Activated naive CD8-positive, alpha-beta T cell treated with anti-CD3 and anti-CD28 coated beads for 36 hours (primary cell): ENCODE measurements around the gene TBCC. TPM values are rescaled to one million over a fixed set of nuclear protein-coding genes. Genes with fewer than 3 reads are reported as not detected.

ENCODE experiments used
- DNase-seq: peaks from one replicate; pipeline ENCODE4 v3.0.0; 2021
- H3K27ac Mint-ChIP-seq: one replicate; pipeline ENCODE4 v1.8.0; 2022; ENCODE audit warnings: mild to moderate bottlenecking, moderate library complexity, mixed read lengths
- H3K27me3 Mint-ChIP-seq: one replicate; pipeline ENCODE4 v1.8.0; 2022; ENCODE audit warnings: mild to moderate bottlenecking, mixed read lengths
- H3K36me3 Mint-ChIP-seq: one replicate; pipeline ENCODE4 v1.8.0; 2021; ENCODE audit warnings: mild to moderate bottlenecking, mixed read lengths
- H3K4me1 Mint-ChIP-seq: one replicate; pipeline ENCODE4 v1.8.0; 2021; ENCODE audit warnings: mixed read lengths
- H3K4me3 Mint-ChIP-seq: one replicate; pipeline ENCODE4 v1.8.0; 2022; ENCODE audit warnings: mild to moderate bottlenecking, moderate library complexity, mixed read lengths
- H3K9me3 Mint-ChIP-seq: one replicate; pipeline ENCODE4 v1.8.0; 2022; ENCODE audit warnings: mixed read lengths
- total RNA-seq, 2 experiments: library from RNA; stranded (reverse); gene quantifications; one replicate each; pipeline ENCODE4 v1.2.3, GENCODE V29; 2021

Gene TBCC
- total RNA-seq, 2 experiments from 2014 or later, result 16.8 to 18.3 TPM

DNA sequence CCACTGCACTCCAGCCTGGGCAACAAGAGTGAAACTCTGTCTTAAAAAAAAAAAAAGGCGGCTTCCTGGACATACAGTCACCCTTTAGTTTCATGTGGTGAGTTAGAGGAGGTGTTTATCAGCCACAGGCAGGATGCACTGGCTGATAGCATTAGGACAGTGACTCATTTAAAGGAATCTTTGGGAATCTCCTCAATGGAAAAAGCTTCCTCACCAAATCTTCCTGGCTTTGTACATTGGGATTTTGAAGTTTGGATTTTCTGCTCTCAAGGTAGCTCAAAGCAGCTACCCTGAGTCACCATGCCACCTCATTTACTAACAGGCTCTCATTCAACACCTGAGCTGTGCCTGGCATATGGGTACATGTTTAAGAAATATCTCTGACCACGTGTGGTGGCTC is 43.7 kb downstream of the TBCC start:
- Mint-ChIP-seq H3K27me3 (no peaks in the 10 kb centered on the region), H3K36me3 (no peaks in the 10 kb centered on the region), H3K4me1 (no peaks in the 10 kb centered on the region), H3K9me3 (no peaks in the 10 kb centered on the region), H3K4me3 (no peak overlapping the region), H3K27ac (no peak overlapping the region)
- no peak for DNase-seq

DNA sequence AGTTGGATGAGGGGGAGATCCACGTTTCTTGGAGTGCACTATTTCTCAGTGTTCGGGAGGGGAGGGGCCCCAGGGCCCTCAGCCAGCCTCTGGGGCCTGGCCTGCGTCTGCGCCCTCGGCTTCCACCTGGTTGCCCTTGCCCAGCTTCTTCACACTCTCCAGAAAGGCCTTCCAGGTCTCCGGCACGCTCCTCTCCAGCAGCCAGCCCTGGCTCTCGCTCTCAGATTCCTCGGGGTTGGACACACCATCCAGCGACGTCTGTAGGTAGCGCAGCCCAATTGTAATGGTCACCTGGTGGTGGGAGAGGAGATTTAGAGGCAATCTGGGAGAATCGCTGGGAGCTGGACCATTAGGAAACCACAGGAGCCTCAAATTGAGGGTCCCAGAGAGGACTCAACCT is 47.7 kb downstream of the TBCC start:
- H3K27ac Mint-ChIP-seq, result no peak overlapping the region
- H3K4me1 Mint-ChIP-seq, result peaks cover 17% of the 10 kb centered on the region
- no peaks in the 10 kb centered on the region for H3K9me3 Mint-ChIP-seq
- no peaks in the 10 kb centered on the region for H3K27me3 Mint-ChIP-seq
- peaks cover 8% of the 10 kb centered on the region for H3K36me3 Mint-ChIP-seq
- H3K4me3 Mint-ChIP-seq, result no peak overlapping the region
- DNase-seq, result no peak

DNA sequence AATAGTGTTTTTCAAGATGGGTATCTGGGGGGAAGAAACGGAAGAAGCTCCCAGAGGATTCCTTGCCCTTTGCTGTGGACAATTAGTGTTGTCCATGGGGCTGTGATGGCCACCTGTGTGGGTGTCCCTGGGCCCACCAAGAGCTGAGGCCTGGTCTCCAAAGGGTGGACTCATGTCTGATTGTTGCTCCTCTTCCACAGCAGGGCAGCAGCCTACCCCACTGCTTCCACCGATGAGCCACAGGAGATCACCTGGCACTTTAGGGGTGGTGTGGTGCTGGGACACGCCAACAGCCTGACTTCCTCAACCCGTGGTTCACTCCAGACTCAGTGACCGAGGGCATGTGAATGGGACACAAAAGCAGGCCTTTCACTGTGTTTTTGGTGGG is 48.6 kb downstream of the TBCC start:
- Mint-ChIP-seq H3K4me3 (no peak overlapping the region), H3K36me3 (peaks cover 12% of the 10 kb centered on the region), H3K27ac (no peak overlapping the region)

DNA sequence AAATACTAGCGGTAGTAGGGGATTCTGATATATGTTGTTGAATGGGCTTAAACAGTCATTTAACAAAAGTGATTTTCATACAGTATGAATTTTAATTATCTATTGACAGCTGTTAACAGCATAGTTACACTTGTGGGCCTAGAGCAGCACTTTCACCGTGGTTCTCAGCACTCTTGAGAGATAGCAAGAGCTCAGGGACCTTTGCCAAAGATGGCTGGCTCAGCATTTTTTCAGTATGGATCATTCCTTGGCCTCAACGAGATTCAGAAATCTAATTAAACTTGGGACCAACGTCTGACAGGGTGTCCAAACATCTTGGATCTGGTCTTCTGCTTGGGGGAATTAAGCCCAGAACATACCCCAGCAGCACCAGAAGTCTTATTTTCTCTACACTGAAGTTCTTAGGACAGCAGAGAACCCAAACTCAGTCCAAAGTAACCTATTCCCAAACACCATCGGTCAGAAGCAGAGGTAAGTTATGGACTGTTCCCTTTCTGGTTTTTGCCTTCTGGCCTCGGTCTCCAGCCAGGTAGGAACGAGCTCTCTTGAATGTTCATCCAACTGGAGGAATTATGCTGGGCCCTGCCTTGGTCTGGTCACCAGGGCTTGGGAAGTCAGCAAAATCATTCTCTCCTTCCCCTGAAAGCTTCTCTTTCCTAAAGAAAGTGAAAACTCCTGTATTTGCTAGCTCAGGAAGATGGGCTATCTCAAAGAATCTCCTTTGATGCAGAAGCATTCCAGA is 49.2 kb downstream of the TBCC start:
- no peak for DNase-seq
- H3K27ac Mint-ChIP-seq, result no peak overlapping the region
- no peak overlapping the region for H3K4me3 Mint-ChIP-seq
- peaks cover 12% of the 10 kb centered on the region for H3K36me3 Mint-ChIP-seq
- H3K9me3 Mint-ChIP-seq, result no peaks in the 10 kb centered on the region
- H3K4me1 Mint-ChIP-seq, result peaks cover 31% of the 10 kb centered on the region
- no peaks in the 10 kb centered on the region for H3K27me3 Mint-ChIP-seq

More for the DNA sequence above, 48.6 kb downstream of the TBCC start:
- no peaks in the 10 kb centered on the region for H3K9me3 Mint-ChIP-seq
- peaks cover 27% of the 10 kb centered on the region for H3K4me1 Mint-ChIP-seq
- DNase-seq, result no peak
- H3K27me3 Mint-ChIP-seq, result no peaks in the 10 kb centered on the region

DNA sequence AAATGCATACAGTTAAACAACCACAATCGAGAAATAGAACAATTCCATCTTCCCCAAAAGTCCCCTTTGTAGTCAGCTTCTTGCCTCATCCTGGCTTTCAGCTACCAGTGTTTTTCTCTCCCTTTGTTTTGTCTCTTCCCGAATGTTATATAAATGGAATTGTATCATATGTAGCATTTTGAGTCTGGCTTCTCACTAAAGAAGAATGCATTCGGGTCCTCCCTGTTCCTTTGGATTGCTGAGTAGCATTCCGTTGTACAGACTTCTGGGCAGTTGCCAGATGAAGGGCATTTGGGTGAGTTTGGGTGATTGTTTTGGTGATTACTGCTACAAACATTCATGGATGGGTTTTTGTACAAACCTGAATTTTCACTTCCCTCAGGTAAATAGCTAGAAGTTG is 51.3 kb downstream of the TBCC start:
- Mint-ChIP-seq H3K4me1 (peaks cover 45% of the 10 kb centered on the region), H3K27me3 (no peaks in the 10 kb centered on the region), H3K27ac (peak overlapping the region; percentile 92), H3K4me3 (no peak overlapping the region), H3K9me3 (no peaks in the 10 kb centered on the region), H3K36me3 (peaks cover 19% of the 10 kb centered on the region)
- no peak for DNase-seq

Other genes starting within 250 kb of the TBCC start
- 10 to 100 TPM; 18.7 to 19.5 TPM for gene UBR2, start 182.1 kb downstream of the TBCC start, total RNA-seq
- gene PRPH2, start 23.5 kb downstream of the TBCC start, total RNA-seq, result under 1 TPM in 1 of 2 experiments, not detected in 1; 0.06 TPM
- gene BICRAL, start 35.9 kb upstream of the TBCC start, total RNA-seq, result 10 to 100 TPM; 10.6 to 10.7 TPM
- 100 to 1,000 TPM; 193 to 200 TPM for gene RPL7L1, start 133.5 kb upstream of the TBCC start, total RNA-seq
- gene PTCRA, start 169.9 kb upstream of the TBCC start, total RNA-seq, result not detected
- 10 to 100 TPM; 53.6 to 55.7 TPM for gene CNPY3, start 183.4 kb upstream of the TBCC start, total RNA-seq
- under 1 TPM; 0.20 to 0.35 TPM for gene GNMT, start 214.7 kb upstream of the TBCC start, total RNA-seq
- 10 to 100 TPM; 15.2 to 16.7 TPM for gene PEX6, start 233.1 kb upstream of the TBCC start, total RNA-seq
- 10 to 100 TPM; 43.0 to 43.4 TPM for gene PPP2R5D, start 238.5 kb upstream of the TBCC start, total RNA-seq